GM12878 (cell line): Measurements from ENCODE around the gene CDHR2. TPM values are rescaled to one million over a fixed set of nuclear protein-coding genes. Genes with fewer than 3 reads are reported as not detected.

Experiments used
- ATAC-seq: fragments of 200-7000 bp; cut with Tn5 transposase; 3 replicates; pipeline ENCODE4 v1.9.1; 2020; ENCODE audit warnings: mild to moderate bottlenecking, moderate library complexity
- BruUV-seq: library from RNA; stranded (reverse); fragments of 400-500 nt; replicated peaks from 2 replicates; lab custom pipeline; 2021; lab: Mats Ljungman, UMichigan
- CTCF ChIA-PET: fragments of 300-600 bp; sonication (Branson Sonifier 250); formaldehyde crosslinking; extraction: SDS; loops from one replicate; lab custom pipeline; 2021; ENCODE audit warnings: inconsistent platforms; lab: Yijun Ruan, JAX
- POLR2A ChIA-PET: fragments of 350-600 bp; formaldehyde crosslinking; extraction: SDS; loops from one replicate; lab custom pipeline; 2021; ENCODE audit warnings: inconsistent platforms; lab: Charles Lee
- RAD21 ChIA-PET: fragments of 300-600 bp; sonication (Branson Sonifier 250); formaldehyde crosslinking; loops from one replicate; lab custom pipeline; 2023; ENCODE audit warnings: antibody characterized with exemption; ENCODE audit not compliant: unreplicated experiment; lab: Charles Lee
- SMC1A ChIA-PET: fragments of 300-600 bp; sonication (Branson Sonifier 250); formaldehyde crosslinking; loops from one replicate; lab custom pipeline; 2023; ENCODE audit not compliant: unreplicated experiment, uncharacterized antibody; lab: Charles Lee
- DNase-seq: peaks from one replicate; pipeline ENCODE4 v3.0.0-alpha.2; 2011; ENCODE audit warnings: low read depth, low spot score
- FAIRE-seq: peaks from 3 replicates; lab custom pipeline; 2011; peaks lifted over from hg19 to GRCh38; lab: Jason Lieb, UNC
- H2AFZ ChIP-seq: 2 replicates; pipeline ENCODE4 v1.6.0; 2011; ENCODE audit warnings: low read depth, low read length, control low read depth; ENCODE audit not compliant: control insufficient read depth
- H3K27ac ChIP-seq: 2 replicates; pipeline ENCODE4 v1.5.1; 2011; ENCODE audit warnings: control low read depth; ENCODE audit not compliant: control insufficient read depth, insufficient read depth
- H3K27me3 ChIP-seq, 2 experiments: replicated peaks in 1 of 2; 2 replicates each; pipeline versions ENCODE4 v1.6.0 to v1.6.1; 2011; ENCODE audit warnings: low read length in 1 of 2; ENCODE audit not compliant: control insufficient read depth in 2 of 2, insufficient read depth in 2 of 2
- H3K36me3 ChIP-seq, 2 experiments: 2 replicates each; pipeline ENCODE4 v1.5.1; 2011; ENCODE audit warnings: low read length in 1 of 2; ENCODE audit not compliant: control insufficient read depth in 2 of 2, insufficient read depth in 2 of 2
- H3K4me1 ChIP-seq: 2 replicates; pipeline ENCODE4 v1.6.1; 2011; ENCODE audit warnings: mild to moderate bottlenecking, low read length, moderate library complexity, mixed read lengths; ENCODE audit not compliant: control insufficient read depth, insufficient read depth
- H3K4me2 ChIP-seq: 2 replicates; pipeline ENCODE4 v1.6.0; 2011; ENCODE audit warnings: control low read depth; ENCODE audit not compliant: control insufficient read depth, insufficient read depth
- H3K4me3 ChIP-seq: fragments of 200-600 bp; sonication (generic); 2 replicates; pipeline ENCODE4 v1.5.1; 2016
- H3K79me2 ChIP-seq: 2 replicates; pipeline ENCODE4 v1.6.0; 2011; ENCODE audit warnings: low read length; ENCODE audit not compliant: control insufficient read depth, insufficient read depth
- H3K9ac ChIP-seq: 2 replicates; pipeline ENCODE4 v1.8.0; 2011; ENCODE audit warnings: low read length, control low read depth, mixed read lengths; ENCODE audit not compliant: control insufficient read depth, insufficient read depth
- H3K9me3 ChIP-seq: replicated peaks from 3 replicates; pipeline ENCODE4 v1.5.1; 2011; ENCODE audit warnings: mild to moderate bottlenecking, low read length; ENCODE audit not compliant: control insufficient read depth, insufficient read depth
- H4K20me1 ChIP-seq: 2 replicates; pipeline ENCODE4 v1.6.0; 2011; ENCODE audit not compliant: control insufficient read depth, insufficient read depth
- ESRRA ChIP-seq: IDR thresholded peaks from 2 replicates; pipeline ENCODE4 v1.6.1; 2012; ENCODE audit warnings: mild to moderate bottlenecking, low read length, improper control_type of control experiment
- FOXM1 ChIP-seq: IDR thresholded peaks from 2 replicates; pipeline ENCODE4 v1.6.1; 2012; ENCODE audit warnings: low read depth, mild to moderate bottlenecking, inconsistent platforms, low read length, moderate library complexity
- JUNB ChIP-seq: IDR thresholded peaks from 2 replicates; pipeline ENCODE4 v1.6.1; 2016; ENCODE audit warnings: antibody characterized with exemption, mild to moderate bottlenecking
- KLF5 ChIP-seq: fragments of 450-650 bp; IDR thresholded peaks from 2 replicates; pipeline ENCODE4 v1.6.1; 2014; ENCODE audit warnings: mild to moderate bottlenecking; ENCODE audit not compliant: partially characterized antibody
- PAX5 ChIP-seq: IDR thresholded peaks from 2 replicates; pipeline ENCODE4 v1.6.1; 2011; ENCODE audit warnings: low read depth, low read length, borderline replicate concordance
- PML ChIP-seq: IDR thresholded peaks from 2 replicates; pipeline ENCODE4 v1.6.1; 2012; ENCODE audit warnings: low read length, inconsistent platforms
- POU2F2 ChIP-seq: IDR thresholded peaks from 3 replicates; pipeline ENCODE4 v1.6.1; 2011; ENCODE audit warnings: low read depth, mild to moderate bottlenecking, low read length, borderline replicate concordance
- SMAD5 ChIP-seq: IDR thresholded peaks from 2 replicates; pipeline ENCODE4 v1.6.1; 2016; ENCODE audit warnings: antibody characterized with exemption, low read depth
- SPI1 ChIP-seq: IDR thresholded peaks from 2 replicates; pipeline ENCODE4 v1.6.1; 2011; ENCODE audit warnings: low read depth, mild to moderate bottlenecking, low read length, moderate library complexity, borderline replicate concordance; ENCODE audit not compliant: insufficient read depth
- STAT1 ChIP-seq: fragments of 450-650 bp; conservative IDR thresholded peaks from 2 replicates; pipeline ENCODE4 v1.6.1; 2014; ENCODE audit warnings: antibody characterized with exemption, mild to moderate bottlenecking
- STAT3 ChIP-seq: IDR thresholded peaks from 2 replicates; pipeline ENCODE4 v1.6.1; 2011; ENCODE audit warnings: low read depth, low read length, improper control_type of control experiment
- SUZ12 ChIP-seq: fragments of 200-600 bp; sonication (generic); IDR thresholded peaks from one replicate; pipeline ENCODE4 v1.6.1; 2018; ENCODE audit warnings: antibody characterized with exemption, mild to moderate bottlenecking; ENCODE audit not compliant: unreplicated experiment
- TARDBP ChIP-seq: IDR thresholded peaks from 2 replicates; pipeline ENCODE4 v1.6.1; 2016; ENCODE audit warnings: borderline replicate concordance
- ZNF622 ChIP-seq: fragments of 450-650 bp; IDR thresholded peaks from 2 replicates; pipeline ENCODE4 v1.6.1; 2017; ENCODE audit warnings: mild to moderate bottlenecking, inconsistent platforms
- WGBS: methylation state at CpG from one replicate; pipeline ENCODE4 v1.1.6; 2016; ENCODE audit warnings: low lambda C conversion rate; ENCODE audit not compliant: insufficient replicate concordance, insufficient coverage; ENCODE audit errors: missing lambda C conversion rate; 5-methylcytosine and 5-hydroxymethylcytosine counted together
- in situ Hi-C: fragments of 300-500 bp; cut with MboI; formaldehyde crosslinking; loops from 9 replicates; pipeline ENCODE4 v1.14.3; 2018; ENCODE audit warnings: mixed read lengths
- intact Hi-C: fragments of 100-400 bp; cut with micrococcal nuclease; formaldehyde crosslinking; loops from one replicate; pipeline ENCODE4 v1.14.2; 2022; ENCODE audit not compliant: unreplicated experiment
- polyA plus RNA-seq, 11 experiments: library from polyadenylated mRNA; depleted of rRNA in 4 of 11; unstranded in 6 of 11; stranded (reverse) in 5 of 11; fragments of >200 nt; fragmentation: Nextera tagmentation in 4 of 11; fragmentation: Illumina TruSeq in 1 of 11; extraction: Ambion mirVana in 4 of 11; extraction: Trizol in 1 of 11; gene quantifications; 1 replicate in 1 of 11; 2 replicates in 10 of 11; pipeline versions ENCODE4 v1.2.1 to v1.2.3, GENCODE V29; 2011 to 2016; ENCODE audit warnings: inconsistent platforms in 2 of 11, missing spikeins in 2 of 11, low read depth in 1 of 11
- total RNA-seq, 4 experiments: library from RNA; depleted of rRNA in 3 of 4; stranded (reverse); fragments of >200 nt in 3 of 4; fragmentation: Illumina TruSeq in 1 of 4; extraction: Trizol in 1 of 4; gene quantifications; 2 replicates each; pipeline versions ENCODE4 v1.2.1 to v1.2.3, GENCODE V29; 2013 to 2021
- TF ChIP-seq, protein P1 (sequence below): fragments of 450-650 bp; IDR thresholded peaks from 2 replicates; pipeline ENCODE4 v1.6.1; 2016; ENCODE audit warnings: mild to moderate bottlenecking
- TF ChIP-seq, protein P2 (sequence below): IDR thresholded peaks from 2 replicates; pipeline ENCODE4 v1.6.1; 2011; ENCODE audit warnings: borderline replicate concordance, low read depth, mild to moderate bottlenecking, moderate library complexity, mixed read lengths, low read length; ENCODE audit not compliant: insufficient read depth; ENCODE audit errors: extremely low read length
- TF ChIP-seq, protein P3 (sequence below): IDR thresholded peaks from 2 replicates; pipeline ENCODE4 v1.6.1; 2012; ENCODE audit warnings: low read depth, low read length, improper control_type of control experiment

Gene CDHR2
- total and polyA plus RNA-seq, 10 of the 15 experiments (the other 5 are each of a cell fraction or from before 2014, with no cell fraction given), result 0.03 to 0.46 (median 0.06) TPM; not detected in 5

DNA sequence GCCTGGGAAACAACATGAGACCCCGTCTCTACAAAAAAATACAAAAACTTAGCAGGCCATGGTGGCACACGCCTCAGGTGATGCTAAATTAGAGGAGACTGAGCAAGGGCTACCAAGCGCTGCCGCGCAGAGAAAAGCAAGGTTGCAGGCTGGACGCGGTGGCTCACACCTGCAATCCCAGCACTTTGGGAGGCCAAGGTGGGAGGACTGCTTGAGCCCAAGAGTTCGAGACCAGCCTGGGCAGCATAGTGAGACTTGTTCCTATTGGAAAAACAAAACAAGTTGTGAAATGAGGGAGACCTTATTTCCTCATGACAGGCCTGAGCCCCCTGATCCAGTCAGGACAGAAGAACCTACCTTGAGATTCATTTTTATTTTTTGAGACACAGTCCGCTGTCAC, 23.5 kb upstream of the CDHR2 start:
- in situ Hi-C loops, result no loop called here
- ATAC-seq (no peak), FAIRE-seq (no peak), DNase-seq (no peak)
- no peak overlapping the region for H3K27ac ChIP-seq
- H3K4me3 ChIP-seq, result no peak overlapping the region
- no peaks in the 10 kb centered on the region for H3K27me3 ChIP-seq
- H3K36me3 ChIP-seq, result peaks cover 10 to 26% of the 10 kb centered on the region in 2 experiments; a peak in 3 of 4 replicates
- H4K20me1 ChIP-seq, result no peaks in the 10 kb centered on the region
- no peaks in the 10 kb centered on the region; the same call in none of the 2 replicates for H3K79me2 ChIP-seq
- no peaks in the 10 kb centered on the region for H3K9me3 ChIP-seq
- no peak overlapping the region for H3K4me2 ChIP-seq
- no TSS peak for BruUV-seq
- ChIA-PET POLR2A (no interaction called here), RAD21 (no interaction called here), SMC1A (no interaction called here), CTCF (interaction anchor here (0.7 kb wide), 1 partner anchor 128 kb away, joined by 3 read pairs; no protein-coding TSS in a partner anchor)
- H3K4me1 ChIP-seq, result peaks cover 13% of the 10 kb centered on the region
- over 99% methylated on average over 9 of the region's 9 CpGs for WGBS
- TF ChIP-seq PML (no peak), PAX5 (no peak), SUZ12 (no peak), FOXM1 (no peak), STAT3 (no peak), SPI1 (no peak), TARDBP (no peak), SMAD5 (no peak), ZNF622 (no peak), JUNB (no peak), KLF5 (no peak), POU2F2 (no peak), STAT1 (no peak), ESRRA (no peak)
- TF ChIP-seq, protein P1, sequence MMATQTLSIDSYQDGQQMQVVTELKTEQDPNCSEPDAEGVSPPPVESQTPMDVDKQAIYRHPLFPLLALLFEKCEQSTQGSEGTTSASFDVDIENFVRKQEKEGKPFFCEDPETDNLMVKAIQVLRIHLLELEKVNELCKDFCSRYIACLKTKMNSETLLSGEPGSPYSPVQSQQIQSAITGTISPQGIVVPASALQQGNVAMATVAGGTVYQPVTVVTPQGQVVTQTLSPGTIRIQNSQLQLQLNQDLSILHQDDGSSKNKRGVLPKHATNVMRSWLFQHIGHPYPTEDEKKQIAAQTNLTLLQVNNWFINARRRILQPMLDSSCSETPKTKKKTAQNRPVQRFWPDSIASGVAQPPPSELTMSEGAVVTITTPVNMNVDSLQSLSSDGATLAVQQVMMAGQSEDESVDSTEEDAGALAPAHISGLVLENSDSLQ, result no peak
- TF ChIP-seq, protein P2, sequence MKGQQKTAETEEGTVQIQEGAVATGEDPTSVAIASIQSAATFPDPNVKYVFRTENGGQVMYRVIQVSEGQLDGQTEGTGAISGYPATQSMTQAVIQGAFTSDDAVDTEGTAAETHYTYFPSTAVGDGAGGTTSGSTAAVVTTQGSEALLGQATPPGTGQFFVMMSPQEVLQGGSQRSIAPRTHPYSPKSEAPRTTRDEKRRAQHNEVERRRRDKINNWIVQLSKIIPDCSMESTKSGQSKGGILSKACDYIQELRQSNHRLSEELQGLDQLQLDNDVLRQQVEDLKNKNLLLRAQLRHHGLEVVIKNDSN, result no peak
- TF ChIP-seq, protein P3, sequence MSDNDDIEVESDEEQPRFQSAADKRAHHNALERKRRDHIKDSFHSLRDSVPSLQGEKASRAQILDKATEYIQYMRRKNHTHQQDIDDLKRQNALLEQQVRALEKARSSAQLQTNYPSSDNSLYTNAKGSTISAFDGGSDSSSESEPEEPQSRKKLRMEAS, result no peak
- H2AFZ ChIP-seq, result no peak overlapping the region
- intact Hi-C loops, result no loop called here
- no peak overlapping the region for H3K9ac ChIP-seq
